CD8-positive, alpha-beta memory T cell (primary cell): ENCODE data around the gene PIGK. TPM values are rescaled to one million over a fixed set of nuclear protein-coding genes. Genes with fewer than 3 reads are reported as not detected.

ENCODE experiments used
- CTCF ChIA-PET: fragments of 350-600 bp; sonication (Branson Sonifier 250); formaldehyde crosslinking; loops from one replicate; lab custom pipeline; 2021; ENCODE audit warnings: antibody characterized with exemption; lab: Charles Lee
- POLR2A ChIA-PET: fragments of 350-600 bp; sonication (Branson Sonifier 250); formaldehyde crosslinking; loops from one replicate; lab custom pipeline; 2021; ENCODE audit warnings: antibody characterized with exemption; lab: Charles Lee
- DNase-seq, 5 donors: peaks; one replicate each; pipeline versions ENCODE4 v3.0.0 to v3.0.0-alpha.2; 2020 to 2022; ENCODE audit warnings: mixed read lengths in 1 of 5
- H3K27ac ChIP-seq: one replicate; pipeline ENCODE4 v1.7.0; 2013; ENCODE audit warnings: low read depth, mild to moderate bottlenecking, low read length, moderate library complexity
- H3K27me3 ChIP-seq: 2 replicates; pipeline ENCODE4 v1.7.0; 2013; ENCODE audit warnings: low read length, mild to moderate bottlenecking; ENCODE audit not compliant: insufficient read depth, poor library complexity, severe bottlenecking
- H3K36me3 ChIP-seq: 2 replicates; pipeline ENCODE4 v1.7.0; 2013; ENCODE audit warnings: mild to moderate bottlenecking, low read length, moderate library complexity; ENCODE audit not compliant: insufficient read depth
- H3K4me1 ChIP-seq: 2 replicates; pipeline ENCODE4 v1.7.0; 2013; ENCODE audit warnings: mild to moderate bottlenecking, low read length, moderate library complexity; ENCODE audit not compliant: insufficient read depth
- H3K4me3 ChIP-seq: 2 replicates; pipeline ENCODE4 v1.7.0; 2013; ENCODE audit warnings: mild to moderate bottlenecking, low read length
- H3K9me3 ChIP-seq: 2 replicates; pipeline ENCODE4 v1.7.0; 2013; ENCODE audit warnings: mild to moderate bottlenecking, low read length
- H3K27ac Mint-ChIP-seq, 8 donors: one replicate each; pipeline ENCODE4 v1.8.0; 2020 to 2021; ENCODE audit warnings: mixed read lengths in 8 of 8, mild to moderate bottlenecking in 6 of 8, inconsistent platforms in 3 of 8, moderate library complexity in 3 of 8
- H3K27me3 Mint-ChIP-seq, 2 donors: one replicate each; pipeline ENCODE4 v1.8.0; 2020 to 2021; ENCODE audit warnings: mixed read lengths in 2 of 2, mild to moderate bottlenecking in 1 of 2, moderate library complexity in 1 of 2
- H3K36me3 Mint-ChIP-seq, 3 donors: one replicate each; pipeline ENCODE4 v1.8.0; 2020 to 2021; ENCODE audit warnings: mixed read lengths in 3 of 3, inconsistent platforms in 1 of 3, mild to moderate bottlenecking in 1 of 3
- H3K4me1 Mint-ChIP-seq, 3 donors: one replicate each; pipeline ENCODE4 v1.8.0; 2020 to 2021; ENCODE audit warnings: mixed read lengths in 3 of 3, inconsistent platforms in 1 of 3, mild to moderate bottlenecking in 1 of 3
- H3K4me3 Mint-ChIP-seq, 7 donors: one replicate each; pipeline ENCODE4 v1.8.0; 2020 to 2021; ENCODE audit warnings: mixed read lengths in 7 of 7, mild to moderate bottlenecking in 6 of 7, moderate library complexity in 4 of 7, inconsistent platforms in 2 of 7
- H3K9me3 Mint-ChIP-seq, 5 donors: one replicate each; pipeline ENCODE4 v1.8.0; 2020 to 2022; ENCODE audit warnings: mixed read lengths in 5 of 5, mild to moderate bottlenecking in 3 of 5, moderate library complexity in 2 of 5, inconsistent platforms in 1 of 5
- polyA plus RNA-seq: library from polyadenylated mRNA; unstranded; fragments of 300-500 nt; fragmentation: Illumina TruSeq; gene quantifications from one replicate; pipeline ENCODE4 v1.2.3, GENCODE V29; 2021
- total RNA-seq, 2 experiments: library from RNA; stranded (reverse); gene quantifications; one replicate each; pipeline ENCODE4 v1.2.3, GENCODE V29; 2021

The PIGK gene
- total and polyA plus RNA-seq, 3 experiments from 2014 or later = 25.7 to 37.7 (median 25.7) TPM

DNA sequence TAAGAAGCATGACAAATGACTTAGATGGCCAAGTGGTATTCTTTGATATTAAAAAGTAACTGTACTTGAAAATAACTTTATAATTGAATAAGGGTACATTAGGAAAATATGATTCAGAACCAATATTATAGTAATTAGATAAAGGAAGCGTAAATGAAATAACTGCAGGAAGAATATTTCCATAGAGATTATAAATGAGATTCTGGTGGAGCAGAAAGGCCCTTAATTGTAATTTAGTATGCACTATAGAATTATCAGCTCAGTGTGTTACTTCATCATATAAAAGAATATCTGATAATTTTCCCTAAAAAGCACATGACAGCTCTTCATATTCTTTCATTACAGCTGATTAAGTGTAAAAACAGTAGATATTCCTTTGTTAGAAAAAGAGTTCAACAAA lies 171.7 kb downstream of the PIGK start:
- H3K4me3 ChIP-seq = no peak overlapping the region
- Mint-ChIP-seq H3K4me3 (peak overlapping the region in 1 of 7 donors; percentile 4), H3K36me3 (no peaks in the 10 kb centered on the region), H3K27ac (no peak overlapping the region), H3K27me3 (peaks cover 0 to 13% of the 10 kb centered on the region in 2 donors), H3K4me1 (peaks cover 14 to 16% (median 14%) of the 10 kb centered on the region in 3 donors), H3K9me3 (no peaks in the 10 kb centered on the region)
- CTCF ChIA-PET = no interaction called here
- DNase-seq = no peak
- H3K27ac ChIP-seq = no peak overlapping the region
- H3K27me3 ChIP-seq = no peaks in the 10 kb centered on the region
- no peaks in the 10 kb centered on the region for H3K36me3 ChIP-seq
- H3K9me3 ChIP-seq = no peaks in the 10 kb centered on the region
- H3K4me1 ChIP-seq = peaks cover 15% of the 10 kb centered on the region
- POLR2A ChIA-PET = no interaction called here

- no peak overlapping the region for H3K27ac ChIP-seq
- peaks cover 14 to 16% (median 14%) of the 10 kb centered on the region in 3 donors for H3K4me1 Mint-ChIP-seq
- H3K36me3 ChIP-seq = no peaks in the 10 kb centered on the region
- peaks cover 3 to 12% of the 10 kb centered on the region in 2 donors for H3K27me3 Mint-ChIP-seq
- peaks cover 15% of the 10 kb centered on the region for H3K4me1 ChIP-seq
- peaks cover 0 to under 1% (median 0%) of the 10 kb centered on the region in 3 donors for H3K36me3 Mint-ChIP-seq
- no peaks in the 10 kb centered on the region for H3K27me3 ChIP-seq
- POLR2A ChIA-PET = no interaction called here
- H3K27ac Mint-ChIP-seq = no peak overlapping the region
- H3K9me3 Mint-ChIP-seq = no peaks in the 10 kb centered on the region
- no peaks in the 10 kb centered on the region for H3K9me3 ChIP-seq
- DNase-seq = no peak
- no peak overlapping the region for H3K4me3 Mint-ChIP-seq
- H3K4me3 ChIP-seq = no peak overlapping the region
- CTCF ChIA-PET = no interaction called here
Observed at GRCh38 chr1:77044133-77044849, 174.9 kb downstream of the PIGK start.

DNA sequence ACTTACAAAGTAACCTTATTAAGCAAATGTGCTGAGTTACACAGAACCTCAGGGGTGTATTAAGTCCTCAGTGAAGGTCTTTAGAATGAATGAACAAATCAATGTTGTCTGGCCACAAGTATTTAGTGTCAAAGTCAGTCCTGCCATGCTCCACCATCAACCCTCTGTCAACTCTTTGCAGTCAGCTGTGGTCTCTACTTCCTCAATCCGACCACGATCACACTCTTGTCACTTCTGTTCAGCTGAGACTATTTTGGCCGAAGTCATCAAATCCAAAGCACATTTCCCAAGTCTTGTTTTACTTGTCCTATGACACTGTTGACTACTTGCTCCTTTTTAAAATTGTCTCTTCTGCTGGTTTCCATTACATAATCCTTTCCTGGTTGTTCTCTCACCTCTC lies 178.4 kb downstream of the PIGK start:
- Mint-ChIP-seq H3K36me3 (peaks cover 0 to 1% (median 0%) of the 10 kb centered on the region in 3 donors), H3K4me1 (no peaks in the 10 kb centered on the region), H3K27ac (no peak overlapping the region), H3K4me3 (no peak overlapping the region), H3K27me3 (peaks cover 6 to 12% of the 10 kb centered on the region in 2 donors), H3K9me3 (peaks cover 0 to 6% (median 3%) of the 10 kb centered on the region in 5 donors)
- DNase-seq = no peak
- no peak overlapping the region for H3K27ac ChIP-seq
- H3K4me1 ChIP-seq = no peaks in the 10 kb centered on the region
- ChIA-PET POLR2A (no interaction called here), CTCF (no interaction called here)
- H3K27me3 ChIP-seq = no peaks in the 10 kb centered on the region
- H3K4me3 ChIP-seq = no peak overlapping the region
- H3K9me3 ChIP-seq = no peaks in the 10 kb centered on the region
- no peaks in the 10 kb centered on the region for H3K36me3 ChIP-seq

GRCh38 chr1:77039739-77040138 lies 179.5 kb downstream of the PIGK start:
- no peaks in the 10 kb centered on the region for H3K9me3 ChIP-seq
- peaks cover 6 to 9% of the 10 kb centered on the region in 2 donors for H3K27me3 Mint-ChIP-seq
- DNase-seq = no peak
- H3K36me3 ChIP-seq = no peaks in the 10 kb centered on the region
- no peak overlapping the region for H3K27ac Mint-ChIP-seq
- peaks cover 0 to 1% (median 0%) of the 10 kb centered on the region in 3 donors for H3K36me3 Mint-ChIP-seq
- H3K27ac ChIP-seq = no peak overlapping the region
- H3K27me3 ChIP-seq = no peaks in the 10 kb centered on the region
- no peak overlapping the region for H3K4me3 Mint-ChIP-seq
- no peak overlapping the region for H3K4me3 ChIP-seq
- peaks cover 0 to 6% (median 3%) of the 10 kb centered on the region in 5 donors for H3K9me3 Mint-ChIP-seq
- POLR2A ChIA-PET = no interaction called here
- CTCF ChIA-PET = no interaction called here
- H3K4me1 Mint-ChIP-seq = no peaks in the 10 kb centered on the region
- H3K4me1 ChIP-seq = no peaks in the 10 kb centered on the region

GRCh38 chr1:77039111-77039510 lies 180.1 kb downstream of the PIGK start:
- Histone ChIP-seq H3K27ac (no peak overlapping the region), H3K36me3 (no peaks in the 10 kb centered on the region), H3K27me3 (no peaks in the 10 kb centered on the region), H3K9me3 (no peaks in the 10 kb centered on the region), H3K4me3 (no peak overlapping the region), H3K4me1 (no peaks in the 10 kb centered on the region)
- H3K4me1 Mint-ChIP-seq = no peaks in the 10 kb centered on the region
- CTCF ChIA-PET = no interaction called here
- H3K9me3 Mint-ChIP-seq = peaks cover 0 to 6% (median 3%) of the 10 kb centered on the region in 5 donors
- no peak for DNase-seq
- H3K4me3 Mint-ChIP-seq = no peak overlapping the region
- POLR2A ChIA-PET = no interaction called here
- peaks cover 6 to 12% of the 10 kb centered on the region in 2 donors for H3K27me3 Mint-ChIP-seq
- no peak overlapping the region for H3K27ac Mint-ChIP-seq
- peaks cover 0 to 1% (median 0%) of the 10 kb centered on the region in 3 donors for H3K36me3 Mint-ChIP-seq

Other genes with a start within 250 kb of the PIGK start
- gene AK5, start 62.6 kb upstream of the PIGK start, total RNA-seq = 1 to 10 TPM in 1 of 2 experiments, under 1 TPM in 1; 0.46 to 1.1 TPM
- gene AK5, start 62.6 kb upstream of the PIGK start, polyA plus RNA-seq = 3.4 TPM